HG02798 (cell line): ENCODE results near the gene SEPHS2.
"Not testable (repeated sequence)": the region's sequence is repeated elsewhere in the genome, so short reads cannot be mapped to it uniquely, and the experiment has no call there.

ENCODE experiments used
- ATAC-seq: cut with Tn5 transposase; IDR thresholded peaks from one replicate; pipeline ENCODE4 v1.9.1; 2021; ENCODE audit warnings: mild to moderate bottlenecking; ENCODE audit not compliant: unreplicated experiment, poor library complexity

The SEPHS2 gene

GRCh38 chr16:30445408-30446202 is at the start of gene SEPHS2:
TSS of gene SEPHS2 (minus strand) at chr16:30445874. CDS start at chr16:30445727, 147 bp downstream.
- peak; percentile 93 for ATAC-seq

GRCh38 chr16:30494709-30495108 is 49.0 kb upstream of the SEPHS2 start:
- no peak for ATAC-seq

- no peak for ATAC-seq
Observed at GRCh38 chr16:30493941-30494488, 48.3 kb upstream of the SEPHS2 start.

- no peak for ATAC-seq
Observed at GRCh38 chr16:30491744-30492308, 46.2 kb upstream of the SEPHS2 start.

- ATAC-seq: no peak
Observed at GRCh38 chr16:30491229-30491628, 45.6 kb upstream of the SEPHS2 start.

GRCh38 chr16:30490210-30490609 is 44.5 kb upstream of the SEPHS2 start:
- no peak for ATAC-seq

GRCh38 chr16:30488764-30489605 is 43.3 kb upstream of the SEPHS2 start:
- ATAC-seq: no peak

- ATAC-seq: no peak
Observed at GRCh38 chr16:30485818-30486436, 40.3 kb upstream of the SEPHS2 start.

- no peak for ATAC-seq
Observed at GRCh38 chr16:30484887-30485286, 39.2 kb upstream of the SEPHS2 start.

GRCh38 chr16:30482366-30482765 is 36.7 kb upstream of the SEPHS2 start:
- ATAC-seq: no peak

GRCh38 chr16:30481381-30481780 is 35.7 kb upstream of the SEPHS2 start:
- ATAC-seq: no peak

GRCh38 chr16:30478766-30479478 is 33.2 kb upstream of the SEPHS2 start:
- no peak for ATAC-seq

GRCh38 chr16:30477773-30478172 is 32.1 kb upstream of the SEPHS2 start:
- not testable (repeated sequence) for ATAC-seq

GRCh38 chr16:30476991-30477390 is 31.3 kb upstream of the SEPHS2 start:
- ATAC-seq: no peak

GRCh38 chr16:30474684-30475083 is 29.0 kb upstream of the SEPHS2 start:
- no peak for ATAC-seq

GRCh38 chr16:30474074-30474452 is 28.4 kb upstream of the SEPHS2 start:
- no peak for ATAC-seq

GRCh38 chr16:30473231-30474073 is 27.8 kb upstream of the SEPHS2 start:
- no peak for ATAC-seq

GRCh38 chr16:30472328-30472942 is 26.8 kb upstream of the SEPHS2 start, which contains the start of gene ITGAL:
TSS of gene ITGAL (plus strand) at chr16:30472742. CDS start at chr16:30472838, 96 bp downstream.
- ATAC-seq: peak; percentile 59
